ENCODE data around the gene SPATA31C1.

GRCh38 chr9:87875831-87876545 is 41.8 kb upstream of the SPATA31C1 start:
- TF ChIP-seq POLR2AphosphoS5 (IDR thresholded peaks at IDR 0.05; ENCODE audit: low read depth, low read length), result no peak
- no peak for TF ChIP-seq POLR2A (IDR thresholded peaks at IDR 0.05; ENCODE audit: low read depth, low read length)
- no peak for TF ChIP-seq TAF1 (IDR thresholded peaks at IDR 0.05; ENCODE audit: low read depth, low read length)
- no peak for TF ChIP-seq PAX5 (IDR thresholded peaks at IDR 0.05; ENCODE audit: insufficient read depth, low read length, severe bottlenecking)
- no peak for TF ChIP-seq SPI1 (IDR thresholded peaks at IDR 0.05; ENCODE audit: low read depth, low read length)
